ENCODE results near the gene RXRB.
"Not testable (repeated sequence)": the region's sequence is repeated elsewhere in the genome, so short reads cannot be mapped to it uniquely, and the experiment has no call there.

RXRB gene

GRCh38 chr6:33241968-33242367 is 41.5 kb upstream of the RXRB start:
- no peak for DNase-seq (ENCODE audit: low spot score)
- no peak for TF ChIP-seq CTCF (IDR thresholded peaks at IDR 0.05; ENCODE audit: extremely low read depth, missing control alignments)

- DNase-seq (ENCODE audit: low spot score), result no peak
- no peak for TF ChIP-seq CTCF (IDR thresholded peaks at IDR 0.05; ENCODE audit: extremely low read depth, missing control alignments)
Measured at GRCh38 chr6:33237741-33238140, 37.3 kb upstream of the RXRB start.

DNA sequence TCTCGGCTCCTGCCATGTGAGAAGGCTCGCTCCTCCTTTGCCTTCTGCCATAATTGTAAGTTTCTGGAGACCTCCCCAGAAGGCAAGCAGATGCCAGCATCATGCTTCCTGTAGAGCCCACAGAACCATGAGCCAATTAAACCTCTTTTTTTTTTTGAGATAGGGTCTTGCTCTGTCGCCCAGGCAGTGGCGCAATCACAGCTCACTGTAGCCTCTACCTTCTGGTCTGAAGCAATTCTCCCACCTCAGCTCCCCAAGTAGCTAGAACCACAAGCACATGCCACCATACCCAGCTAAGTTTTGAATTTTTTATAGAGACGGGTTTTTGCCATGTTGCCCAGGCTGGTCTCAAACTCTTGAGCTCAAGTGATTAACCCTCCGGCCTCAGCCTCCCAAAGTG is 36.4 kb upstream of the RXRB start:
- no peak for TF ChIP-seq CTCF (IDR thresholded peaks at IDR 0.05; ENCODE audit: extremely low read depth, missing control alignments)
- DNase-seq (ENCODE audit: low spot score), result no peak

DNA sequence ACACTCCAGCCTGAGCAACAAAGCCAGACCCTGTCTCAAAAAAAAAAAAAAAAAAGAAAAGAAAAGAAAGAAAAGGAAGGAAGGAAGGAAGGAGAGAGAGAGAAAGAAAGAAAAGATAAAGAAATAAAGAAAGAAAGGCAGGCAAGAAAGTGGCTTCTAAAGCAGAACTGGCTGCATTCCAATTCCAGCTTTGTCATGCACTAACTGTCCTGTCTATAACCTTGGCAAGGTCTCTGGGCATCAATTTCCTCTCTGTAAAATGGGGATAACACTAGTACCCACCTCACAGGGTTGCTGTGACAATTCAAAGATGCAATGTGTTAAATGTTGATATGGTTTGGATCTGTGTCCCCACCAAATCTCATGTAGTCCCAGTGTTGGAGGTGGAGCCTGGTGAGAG is 35.9 kb upstream of the RXRB start:
- no peak for DNase-seq (ENCODE audit: low spot score)

GRCh38 chr6:33235221-33235634 is 34.8 kb upstream of the RXRB start:
- TF ChIP-seq CTCF (IDR thresholded peaks at IDR 0.05; ENCODE audit: extremely low read depth, missing control alignments), result no peak
- no peak for DNase-seq (ENCODE audit: low spot score)

More for the DNA sequence above, 35.9 kb upstream of the RXRB start:
- no peak for TF ChIP-seq CTCF (IDR thresholded peaks at IDR 0.05; ENCODE audit: extremely low read depth, missing control alignments)

DNA sequence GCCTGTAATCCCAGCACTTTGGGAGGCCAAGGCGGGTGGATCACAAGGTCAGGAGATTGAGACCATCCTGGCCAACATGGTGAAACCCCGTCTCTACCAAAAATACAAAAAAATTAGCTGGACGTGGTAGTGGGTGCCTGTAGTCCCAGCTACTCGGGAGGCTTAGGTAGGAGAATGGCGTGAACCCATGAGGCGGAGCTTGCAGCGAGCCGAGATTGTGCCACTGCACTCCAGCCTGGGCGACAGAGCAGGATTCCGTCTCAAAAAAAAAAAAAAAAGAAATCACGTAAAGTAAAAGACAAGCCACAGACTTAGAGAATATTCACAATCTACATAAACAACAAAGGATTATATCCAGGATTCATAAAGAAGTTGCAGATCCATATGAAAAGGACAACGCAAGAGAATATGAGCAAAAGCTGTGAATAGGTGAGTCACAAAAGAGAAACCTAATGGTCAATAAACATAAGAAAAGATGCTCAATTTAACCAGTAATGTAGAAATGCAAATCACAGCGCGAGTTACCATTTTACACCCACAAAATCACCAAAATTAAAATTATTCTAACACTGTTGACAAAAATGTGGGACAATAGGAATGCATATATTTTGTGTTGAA is 26.1 kb upstream of the RXRB start:
- DNase-seq (ENCODE audit: low spot score), result not testable (repeated sequence)

DNA sequence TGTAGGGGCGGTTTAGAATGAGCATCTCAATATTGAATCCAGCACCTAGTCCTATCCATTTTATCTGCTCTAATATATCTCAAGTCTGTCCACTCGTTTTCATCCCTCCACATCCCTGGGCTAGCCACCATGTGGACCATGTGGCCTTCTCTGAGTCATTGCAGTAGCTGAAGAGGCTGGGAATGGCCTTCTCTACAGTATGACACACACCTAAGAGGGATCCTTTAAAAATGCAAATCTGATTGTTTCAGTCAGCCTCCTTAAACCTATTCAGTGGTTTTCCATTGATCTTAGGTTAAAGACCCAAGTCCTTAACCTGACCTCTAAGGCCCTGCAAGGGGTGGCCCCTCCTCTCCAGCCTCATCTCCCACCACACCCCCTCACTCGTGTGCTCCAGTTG is 17.2 kb upstream of the RXRB start:
- TF ChIP-seq CTCF (IDR thresholded peaks at IDR 0.05; ENCODE audit: extremely low read depth, missing control alignments), result no peak
- peak; percentile 4 for DNase-seq (ENCODE audit: low spot score)

- DNase-seq (ENCODE audit: low spot score), result peak; percentile 1
- TF ChIP-seq CTCF (IDR thresholded peaks at IDR 0.05; ENCODE audit: extremely low read depth, missing control alignments), result no peak
Measured at GRCh38 chr6:33217246-33217645, 16.8 kb upstream of the RXRB start.

All from GM20000 (cell line).